Skin of body (tissue), 2 donors: ENCODE data around the gene KCNE5. TPM values are rescaled to one million over a fixed set of nuclear protein-coding genes. Genes with fewer than 3 reads are reported as not detected.
"Not testable (repeated sequence)": the region's sequence is repeated elsewhere in the genome, so short reads cannot be mapped to it uniquely, and the experiment has no call there.

ENCODE experiments used
- DNase-seq: peaks from one replicate; lab custom pipeline; 2025; lab: John Stamatoyannopoulos, UW
- total RNA-seq: library from RNA; depleted of rRNA; stranded (reverse); fragments of >200 nt; gene quantifications from one replicate; pipeline ENCODE4 v1.2.3, GENCODE V29; 2014

KCNE5 gene, protein sequence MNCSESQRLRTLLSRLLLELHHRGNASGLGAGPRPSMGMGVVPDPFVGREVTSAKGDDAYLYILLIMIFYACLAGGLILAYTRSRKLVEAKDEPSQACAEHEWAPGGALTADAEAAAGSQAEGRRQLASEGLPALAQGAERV
- 1.8 TPM for total RNA-seq

DNA sequence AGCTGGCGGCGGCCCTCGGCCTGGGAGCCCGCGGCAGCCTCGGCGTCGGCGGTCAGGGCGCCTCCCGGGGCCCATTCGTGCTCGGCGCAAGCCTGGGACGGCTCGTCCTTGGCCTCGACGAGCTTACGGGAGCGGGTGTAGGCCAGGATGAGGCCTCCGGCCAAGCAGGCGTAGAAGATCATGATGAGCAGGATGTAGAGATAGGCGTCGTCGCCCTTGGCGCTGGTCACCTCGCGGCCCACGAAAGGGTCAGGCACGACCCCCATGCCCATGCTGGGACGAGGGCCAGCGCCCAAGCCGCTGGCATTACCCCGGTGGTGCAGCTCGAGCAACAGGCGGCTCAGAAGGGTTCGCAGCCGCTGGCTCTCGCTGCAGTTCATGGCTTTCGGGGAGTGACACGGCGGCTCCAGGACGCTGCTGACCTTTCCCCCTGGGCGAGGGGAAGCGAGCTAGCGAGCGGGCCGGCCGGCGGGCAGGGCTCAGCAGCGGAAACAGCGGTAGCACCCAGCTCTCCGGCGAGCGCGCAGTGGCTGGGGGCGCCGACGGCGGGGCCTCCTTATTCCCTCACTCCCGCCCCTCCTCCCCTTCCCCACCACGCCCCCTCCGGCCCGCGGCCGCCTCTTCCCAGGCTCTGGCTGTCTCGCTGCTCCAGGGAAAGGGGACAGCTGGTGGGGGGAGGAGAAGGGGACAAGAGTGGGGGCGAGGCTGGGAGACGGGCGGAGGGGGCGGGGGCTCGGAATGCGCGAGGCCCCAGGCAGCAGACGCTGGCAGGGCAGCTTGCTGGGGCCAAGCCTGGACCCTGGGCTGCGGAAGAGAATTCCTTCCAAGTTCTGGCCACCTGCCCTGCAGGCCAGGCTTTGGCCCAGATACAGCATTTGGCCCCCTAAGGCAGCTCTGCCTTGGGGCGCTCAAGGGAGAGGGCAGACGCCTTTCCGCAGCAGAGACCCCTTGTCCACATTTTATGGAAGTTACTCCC, at the start of gene KCNE5:
Gene KCNE5 (minus strand): TSS at position 532 of the 976 bp plus-strand sequence. CDS start 152 bp downstream, at position 380.
- no peak for DNase-seq

GRCh38 chrX:109672239-109672638, 47.3 kb upstream of the KCNE5 start:
- DNase-seq = no peak

DNA sequence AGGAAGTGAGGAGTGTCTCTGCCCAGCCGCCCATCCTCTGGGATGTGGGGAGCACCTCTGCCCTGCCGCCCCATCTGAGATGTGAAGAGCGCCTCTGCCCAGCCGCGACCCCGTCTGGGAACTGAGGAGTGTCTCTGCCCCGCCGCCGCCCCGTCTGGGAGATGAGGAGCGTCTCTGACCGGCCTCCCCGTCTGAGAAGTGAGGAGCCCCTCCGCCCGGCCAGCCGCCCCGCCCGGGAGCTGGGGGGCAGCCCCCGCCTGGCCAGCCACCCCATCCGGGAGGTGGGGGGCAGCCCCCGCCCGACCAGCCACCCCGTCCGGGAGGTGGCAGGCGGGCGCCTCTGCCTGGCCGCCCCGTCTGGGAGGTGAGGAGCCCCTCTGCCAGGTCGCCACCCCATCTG, 46.2 kb upstream of the KCNE5 start:
- DNase-seq = not testable (repeated sequence)

DNA sequence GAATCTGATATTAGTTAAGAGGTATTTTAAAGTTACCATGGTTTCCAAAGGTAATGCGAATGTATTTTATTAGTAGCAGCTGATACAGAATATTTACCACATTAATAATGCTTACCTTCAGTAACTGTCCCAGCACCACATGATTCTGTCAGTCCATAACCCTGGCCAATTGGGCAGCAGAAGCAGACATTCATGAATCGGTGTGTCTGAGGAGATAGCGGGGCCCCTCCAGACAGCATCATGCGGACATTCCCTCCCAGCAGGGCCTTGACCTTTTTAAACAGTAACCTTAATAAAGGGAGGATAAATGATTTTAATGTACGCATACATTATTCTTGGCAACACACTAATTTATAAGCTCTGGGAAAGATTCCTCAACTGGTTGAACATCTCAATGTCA, 43.0 kb upstream of the KCNE5 start:
- DNase-seq = no peak

DNA sequence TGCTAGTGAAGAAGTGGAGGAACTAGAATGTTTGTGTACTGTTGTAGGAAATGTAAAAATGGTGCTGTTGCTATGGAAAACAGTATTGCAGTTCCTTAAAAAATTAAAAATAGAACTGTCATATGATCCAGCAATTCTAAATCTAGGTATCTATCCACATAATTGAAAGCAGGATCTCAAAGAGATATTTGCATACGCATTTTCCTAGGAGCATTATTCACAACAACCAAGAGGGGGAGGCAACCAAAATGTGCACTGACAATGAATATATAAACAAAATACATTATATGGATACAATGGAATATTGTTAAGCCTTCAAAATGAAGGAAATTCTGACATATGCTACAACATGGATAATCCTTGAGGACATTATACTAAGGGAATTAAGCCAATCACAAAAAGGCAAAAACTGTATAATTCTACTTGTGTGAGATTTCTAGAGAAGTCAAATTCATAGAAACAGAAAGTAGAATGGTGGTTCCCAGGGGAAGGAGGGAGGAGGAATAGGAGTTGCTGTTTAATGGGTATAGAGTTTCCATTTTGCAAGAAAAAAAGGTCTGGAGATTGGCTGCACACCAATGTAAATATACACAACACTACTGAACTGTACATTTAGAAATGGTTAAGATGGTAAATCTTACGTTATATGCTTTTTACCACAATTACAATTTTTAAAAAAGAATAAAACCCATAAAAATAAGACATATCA, 35.6 kb upstream of the KCNE5 start:
- DNase-seq = no peak

DNA sequence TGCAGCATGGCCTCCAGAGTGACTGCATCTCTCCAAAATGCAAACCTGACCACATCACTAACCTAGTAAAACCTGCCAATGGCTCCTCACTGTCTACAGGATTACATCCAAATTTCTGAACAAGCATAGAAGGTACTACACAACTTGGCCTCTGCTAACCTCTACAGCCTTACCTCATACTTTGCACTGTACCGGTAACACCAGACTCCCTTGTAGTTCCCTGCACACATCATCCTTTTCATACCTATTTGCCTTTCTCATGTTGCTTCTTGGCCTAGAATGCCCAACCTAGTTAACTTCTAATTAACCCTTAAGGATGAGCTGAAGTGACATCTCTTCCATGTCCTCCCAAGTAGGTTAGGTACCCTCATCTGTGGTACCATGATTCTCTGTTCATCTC, 33.4 kb upstream of the KCNE5 start:
- DNase-seq = no peak

- DNase-seq = not testable (repeated sequence)
Observed at GRCh38 chrX:109657364-109657763, 32.4 kb upstream of the KCNE5 start.

DNA sequence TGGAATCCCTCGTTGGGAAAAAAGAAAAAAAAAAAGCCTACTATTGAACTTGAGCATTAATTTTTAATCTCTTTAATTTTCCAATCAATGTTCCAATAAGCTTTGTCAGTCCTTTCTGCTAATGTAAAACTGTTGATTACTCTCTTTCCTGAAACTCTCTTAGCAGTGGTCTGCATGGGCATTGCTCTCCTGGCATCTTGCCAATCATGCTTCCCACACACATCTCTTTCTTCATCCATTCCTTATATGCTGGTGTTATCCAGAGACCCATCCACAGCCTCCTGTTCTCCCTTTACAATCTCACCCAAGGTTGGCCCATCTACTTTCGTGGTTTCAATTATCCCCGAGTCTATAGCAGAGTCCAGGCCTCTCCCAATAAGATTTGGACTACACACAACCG, 31.8 kb upstream of the KCNE5 start:
- no peak for DNase-seq

DNA sequence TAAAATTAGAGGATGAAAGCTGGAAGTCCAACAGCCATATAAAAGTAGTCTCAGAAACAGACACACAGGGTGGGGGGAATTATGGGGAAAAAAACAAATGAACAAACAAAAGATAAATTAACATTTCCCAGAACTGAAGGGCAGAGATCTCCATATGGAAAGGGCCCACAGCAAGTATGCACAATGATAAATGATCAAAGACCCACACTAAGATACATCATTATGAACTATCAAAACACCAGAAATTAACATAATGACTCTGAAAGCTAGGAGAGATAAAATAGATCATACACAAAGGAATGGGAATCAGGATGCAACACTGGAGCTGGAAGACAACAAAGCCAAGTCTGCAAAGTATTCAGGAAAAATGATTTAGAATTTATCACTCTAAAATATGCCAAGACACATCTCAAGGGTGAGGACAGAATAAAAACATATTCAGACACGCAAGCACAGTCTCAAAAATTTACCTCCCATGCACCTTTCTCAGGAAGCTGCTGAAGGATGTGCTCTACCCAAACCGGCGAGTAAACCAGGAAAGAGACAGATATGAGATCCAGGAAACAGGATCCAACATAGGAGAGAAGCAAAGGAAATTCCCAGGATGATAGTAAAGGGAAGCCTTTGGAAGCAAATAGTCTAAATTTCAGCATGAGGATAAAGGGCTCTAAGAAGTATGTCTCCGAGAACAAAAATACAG, 30.7 kb upstream of the KCNE5 start:
- no peak for DNase-seq

- DNase-seq = no peak
Observed at GRCh38 chrX:109654516-109655109, 29.6 kb upstream of the KCNE5 start.

DNA sequence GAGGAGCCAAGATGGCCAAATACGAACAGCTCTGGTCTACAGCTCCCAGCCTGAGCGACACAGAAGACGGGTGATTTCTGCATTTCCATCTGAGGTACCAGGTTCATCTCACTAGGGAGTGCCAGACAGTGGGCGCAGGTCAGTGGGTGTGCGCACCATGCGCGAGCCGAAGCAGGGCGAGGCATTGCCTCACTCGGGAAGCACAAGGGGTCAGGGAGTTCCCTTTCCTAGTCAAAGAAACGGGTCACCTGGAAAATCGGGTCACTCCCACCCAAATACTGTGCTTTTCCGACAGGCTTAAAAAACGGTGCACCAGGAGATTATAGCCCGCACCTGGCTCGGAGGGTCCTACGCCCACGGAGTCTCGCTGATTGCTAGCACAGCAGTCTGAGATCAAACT, 19.7 kb upstream of the KCNE5 start:
- not testable (repeated sequence) for DNase-seq

GRCh38 chrX:109643687-109644086, 18.7 kb upstream of the KCNE5 start:
- no peak for DNase-seq

GRCh38 chrX:109638158-109638557, 13.2 kb upstream of the KCNE5 start:
- DNase-seq = no peak

- not testable (repeated sequence) for DNase-seq
Observed at GRCh38 chrX:109637477-109637876, 12.5 kb upstream of the KCNE5 start.

DNA sequence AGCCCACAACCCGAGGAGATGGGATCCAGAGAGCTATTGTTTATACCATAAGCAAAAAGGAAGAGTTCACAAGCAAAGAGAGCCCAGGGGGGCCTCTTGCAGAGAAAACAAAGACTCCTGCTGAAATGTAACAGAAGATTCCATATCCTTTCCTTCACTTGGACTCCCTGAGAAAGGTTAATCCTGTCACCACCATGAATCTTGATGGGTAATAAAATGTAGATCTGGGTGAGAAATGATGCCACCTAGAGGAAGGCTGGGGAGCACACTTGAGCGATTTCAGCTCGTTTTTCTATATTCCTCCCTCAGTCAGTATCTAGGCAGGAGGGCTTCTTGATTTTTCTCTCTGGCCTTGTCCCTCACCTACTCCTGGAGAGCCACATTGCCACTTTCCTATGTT, 10.2 kb upstream of the KCNE5 start:
- DNase-seq = no peak

DNA sequence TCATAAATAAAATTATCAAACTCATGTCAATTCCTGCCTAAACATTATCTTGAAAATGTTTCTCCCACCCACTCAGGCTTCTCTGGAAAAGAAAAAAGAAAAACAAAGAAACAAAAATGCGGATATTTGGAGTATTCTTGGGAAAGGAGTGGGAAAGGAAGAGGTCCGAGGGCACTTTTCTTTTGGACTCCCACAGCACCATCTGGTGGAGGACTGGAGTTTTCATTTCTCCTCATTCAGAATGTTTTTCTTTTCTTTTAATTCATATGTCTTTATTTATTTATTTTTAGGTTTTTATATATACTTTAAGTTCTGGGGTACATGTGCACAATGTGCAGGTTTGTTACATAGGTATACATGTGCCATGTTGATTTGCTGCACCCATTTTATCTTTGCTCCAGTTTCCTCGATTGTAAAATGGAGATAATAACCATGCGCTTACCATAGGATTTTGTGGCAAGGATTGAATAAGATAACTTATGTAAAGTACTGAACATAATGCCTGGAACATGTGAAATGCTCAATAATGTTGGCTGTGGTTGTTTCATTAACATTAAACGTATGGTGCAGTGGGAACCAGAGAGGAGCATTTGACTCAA, 8.0 kb upstream of the KCNE5 start:
- no peak for DNase-seq

DNA sequence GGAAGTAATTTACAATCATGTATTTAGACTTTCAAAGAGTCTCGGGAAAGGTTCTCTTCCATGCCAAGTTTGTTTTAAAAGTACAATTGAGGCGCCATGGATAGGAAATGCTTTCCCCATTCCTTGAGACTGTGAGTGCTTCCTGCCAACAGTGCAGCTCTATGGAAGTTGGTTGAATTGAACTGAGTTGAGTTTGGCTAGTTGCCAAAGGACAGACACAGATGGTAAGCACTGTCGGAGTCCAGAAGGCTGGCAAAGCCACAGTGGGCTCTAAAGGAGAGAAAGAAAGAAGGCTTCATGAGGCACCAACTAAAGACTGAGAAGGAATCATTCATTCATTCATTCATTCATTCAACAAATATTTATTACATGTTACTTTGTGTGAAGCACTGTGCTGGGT, 4.3 kb upstream of the KCNE5 start:
- DNase-seq = no peak

GRCh38 chrX:109626637-109627036, 1.7 kb upstream of the KCNE5 start:
- no peak for DNase-seq

DNA sequence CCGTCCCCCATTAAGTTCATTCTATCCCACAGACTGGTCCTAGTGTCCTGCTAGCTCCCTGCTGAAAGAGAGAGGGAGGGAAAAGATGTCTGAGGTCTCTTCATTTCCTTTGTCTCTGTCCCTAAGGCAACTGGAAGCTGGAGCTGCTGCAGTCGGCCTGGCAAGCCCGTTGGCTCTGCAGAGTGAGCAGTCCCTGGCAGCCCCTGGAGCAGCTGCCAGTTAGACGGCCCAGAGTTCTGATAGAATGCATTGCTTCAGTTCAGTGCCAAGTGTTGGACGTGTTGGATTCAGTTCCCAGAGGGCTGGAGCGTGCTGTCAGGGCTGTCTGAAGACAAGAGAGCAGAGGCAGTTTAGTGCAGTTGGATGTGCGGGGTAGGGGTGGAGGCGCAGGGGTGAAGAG, 975 bp downstream of the KCNE5 start:
- DNase-seq = no peak

GRCh38 chrX:109622270-109622669, 2.7 kb downstream of the KCNE5 start:
- DNase-seq = no peak

- no peak for DNase-seq
Observed at GRCh38 chrX:109619771-109620170, 5.2 kb downstream of the KCNE5 start.
